Natural killer cell (primary cell): ENCODE results near the gene CDC5L. TPM values are rescaled to one million over a fixed set of nuclear protein-coding genes. Genes with fewer than 3 reads are reported as not detected.
A peak's percentile ranks its signal among the peaks of the same experiment; 100 is the strongest.

Source experiments
- ATAC-seq, 3 donors: fragments of 150-1000 bp in 2 of 3; fragments of 200-7000 bp in 1 of 3; cut with Tn5 transposase; 1 replicate in 1 of 3; 2 replicates in 2 of 3; pipeline ENCODE4 v1.10.0; 2021; ENCODE audit warnings: mild to moderate bottlenecking in 2 of 3, moderate library complexity in 2 of 3
- DNase-seq, 2 donors: peaks; one replicate each; pipeline versions ENCODE4 v3.0.0 to v3.0.0-alpha.2; 2013 to 2021; ENCODE audit warnings: mixed read lengths in 1 of 2
- H3K27ac ChIP-seq: one replicate; pipeline ENCODE4 v1.5.1; 2013; ENCODE audit warnings: mild to moderate bottlenecking, low read length
- H3K27me3 ChIP-seq: one replicate; pipeline ENCODE4 v1.6.1; 2013; ENCODE audit warnings: low read length; ENCODE audit not compliant: control insufficient read depth, insufficient read depth
- H3K36me3 ChIP-seq: one replicate; pipeline ENCODE4 v1.6.1; 2013; ENCODE audit warnings: low read length; ENCODE audit not compliant: control insufficient read depth, insufficient read depth
- H3K4me1 ChIP-seq: one replicate; pipeline ENCODE4 v1.6.1; 2013; ENCODE audit warnings: low read length; ENCODE audit not compliant: control insufficient read depth, insufficient read depth
- H3K4me3 ChIP-seq: one replicate; pipeline ENCODE4 v1.5.1; 2013; ENCODE audit warnings: low read length
- H3K9me3 ChIP-seq: one replicate; pipeline ENCODE4 v1.6.1; 2013; ENCODE audit warnings: low read length; ENCODE audit not compliant: control insufficient read depth, insufficient read depth
- H3K27ac Mint-ChIP-seq, 2 donors: one replicate each; pipeline ENCODE4 v1.8.0; 2022; ENCODE audit warnings: mild to moderate bottlenecking in 2 of 2, mixed read lengths in 2 of 2, moderate library complexity in 1 of 2
- H3K27me3 Mint-ChIP-seq, 2 donors: one replicate each; pipeline ENCODE4 v1.8.0; 2022; ENCODE audit warnings: low read depth in 2 of 2, mixed read lengths in 2 of 2
- H3K36me3 Mint-ChIP-seq: one replicate; pipeline ENCODE4 v1.8.0; 2022; ENCODE audit warnings: mixed read lengths
- H3K4me1 Mint-ChIP-seq, 2 donors: one replicate each; pipeline ENCODE4 v1.8.0; 2022; ENCODE audit warnings: mixed read lengths in 2 of 2
- H3K4me3 Mint-ChIP-seq: one replicate; pipeline ENCODE4 v1.8.0; 2022; ENCODE audit warnings: mild to moderate bottlenecking, moderate library complexity, mixed read lengths
- H3K9me3 Mint-ChIP-seq, 2 donors: one replicate each; pipeline ENCODE4 v1.8.0; 2022; ENCODE audit warnings: mixed read lengths in 2 of 2
- CTCF ChIP-seq: fragments of 200-600 bp; IDR thresholded peaks from one replicate; pipeline ENCODE4 v1.8.0; 2022; ENCODE audit warnings: antibody characterized with exemption
- WGBS: methylation state at CpG from one replicate; pipeline ENCODE4 v1.1.7; 2013; ENCODE audit warnings: missing lambda C conversion rate; ENCODE audit not compliant: insufficient coverage; 5-methylcytosine and 5-hydroxymethylcytosine counted together
- intact Hi-C: fragments of 100-400 bp; cut with micrococcal nuclease; formaldehyde crosslinking; loops from one replicate; pipeline ENCODE4 v1.14.2; 2022
- total RNA-seq, 4 donors: library from RNA; stranded (reverse); fragments of 120-200 nt in 1 of 4; gene quantifications; one replicate each; pipeline versions ENCODE4 v1.2.3 to v1.2.4, GENCODE V29; 2013 to 2022

CDC5L gene
- total RNA-seq, 3 donors from 2014 or later (not counting 1 experiment from before 2014, with no cell fraction given): 22.0 to 25.0 (median 24.9) TPM

- Histone ChIP-seq H3K27me3 (no peaks in the 10 kb centered on the region), H3K27ac (no peak overlapping the region), H3K4me3 (no peak overlapping the region), H3K4me1 (peaks cover 8% of the 10 kb centered on the region), H3K9me3 (no peaks in the 10 kb centered on the region), H3K36me3 (no peaks in the 10 kb centered on the region)
- H3K27me3 Mint-ChIP-seq: peaks cover 9 to 13% of the 10 kb centered on the region in 2 donors
- WGBS: 44% methylated on average over 23 of the region's 23 CpGs
- H3K9me3 Mint-ChIP-seq: no peaks in the 10 kb centered on the region
- H3K4me3 Mint-ChIP-seq: no peak overlapping the region
- no peak overlapping the region for H3K27ac Mint-ChIP-seq
- no peaks in the 10 kb centered on the region for H3K36me3 Mint-ChIP-seq
- ATAC-seq (peak; percentile 51 to 81 (median 70)), DNase-seq (peak; percentile 37 to 77)
- TF ChIP-seq CTCF: peak; percentile 58
- intact Hi-C loops: loop anchor here (2.0 kb wide), 1 partner anchor 1447 kb away; no protein-coding TSS in a partner anchor
- H3K4me1 Mint-ChIP-seq: no peaks in the 10 kb centered on the region
Observed at GRCh38 chr6:44475779-44476434, 88.4 kb downstream of the CDC5L start.

- Histone ChIP-seq H3K27ac (no peak overlapping the region), H3K4me1 (peaks cover 8% of the 10 kb centered on the region), H3K9me3 (no peaks in the 10 kb centered on the region), H3K27me3 (no peaks in the 10 kb centered on the region), H3K36me3 (no peaks in the 10 kb centered on the region), H3K4me3 (no peak overlapping the region)
- intact Hi-C loops: no loop called here
- Mint-ChIP-seq H3K36me3 (no peaks in the 10 kb centered on the region), H3K4me3 (no peak overlapping the region), H3K27ac (no peak overlapping the region), H3K4me1 (no peaks in the 10 kb centered on the region), H3K9me3 (no peaks in the 10 kb centered on the region), H3K27me3 (peaks cover 9 to 11% of the 10 kb centered on the region in 2 donors)
- 96% methylated on average over 10 of the region's 10 CpGs for WGBS
- TF ChIP-seq CTCF: no peak
- DNase-seq (no peak), ATAC-seq (no peak)
Observed at GRCh38 chr6:44476849-44477248, 89.3 kb downstream of the CDC5L start.

GRCh38 chr6:44477293-44477894 lies 89.9 kb downstream of the CDC5L start:
- no peak for DNase-seq
- Histone ChIP-seq H3K27me3 (no peaks in the 10 kb centered on the region), H3K36me3 (no peaks in the 10 kb centered on the region), H3K9me3 (no peaks in the 10 kb centered on the region), H3K4me3 (no peak overlapping the region), H3K27ac (no peak overlapping the region), H3K4me1 (peaks cover 8% of the 10 kb centered on the region)
- intact Hi-C loops: no loop called here
- Mint-ChIP-seq H3K27ac (peak overlapping the region in 1 of 2 donors; percentile 34), H3K4me3 (no peak overlapping the region), H3K27me3 (peaks cover 9 to 11% of the 10 kb centered on the region in 2 donors), H3K4me1 (no peaks in the 10 kb centered on the region), H3K36me3 (no peaks in the 10 kb centered on the region), H3K9me3 (no peaks in the 10 kb centered on the region)
- no peak for TF ChIP-seq CTCF
- no peak for ATAC-seq
- 92% methylated on average over 5 of the region's 5 CpGs for WGBS
